Breast epithelium (tissue), 4 donors: Measurements from ENCODE around the gene SNTG2. TPM values are rescaled to one million over a fixed set of nuclear protein-coding genes. Genes with fewer than 3 reads are reported as not detected.

Experiments
- DNase-seq, 2 donors: peaks; one replicate each; pipeline ENCODE4 v3.0.0-alpha.2; 2019; ENCODE audit warnings: low spot score in 2 of 2
- H3K27ac ChIP-seq, 2 donors: fragments of 200-600 bp; sonication (generic) in 1 of 2; one replicate each; pipeline ENCODE4 v1.5.1; 2016 to 2019; ENCODE audit warnings: mild to moderate bottlenecking in 1 of 2
- H3K27me3 ChIP-seq, 2 donors: fragments of 200-600 bp; sonication (generic) in 1 of 2; one replicate each; pipeline versions ENCODE4 v1.5.1 to v1.6.0; 2017 to 2019; ENCODE audit warnings: control low read depth in 1 of 2, mild to moderate bottlenecking in 1 of 2
- H3K36me3 ChIP-seq: fragments of 200-600 bp; one replicate; pipeline ENCODE4 v1.5.1; 2019
- H3K4me1 ChIP-seq, 2 donors: fragments of 200-600 bp; sonication (generic); one replicate each; pipeline ENCODE4 v1.5.1; 2016 to 2019; ENCODE audit warnings: control low read depth in 1 of 2
- H3K4me3 ChIP-seq, 3 donors: fragments of 200-600 bp; sonication (generic); 1 replicate in 2 of 3; 2 replicates in 1 of 3; pipeline ENCODE4 v1.5.1; 2016 to 2019; ENCODE audit warnings: mild to moderate bottlenecking in 3 of 3, moderate library complexity in 2 of 3
- H3K9me3 ChIP-seq, 2 donors: fragments of 200-600 bp; sonication (generic) in 1 of 2; one replicate each; pipeline ENCODE4 v1.5.1; 2016 to 2019; ENCODE audit warnings: control low read depth in 1 of 2
- POLR2A ChIP-seq: fragments of 450-650 bp; IDR thresholded peaks from one replicate; pipeline ENCODE4 v1.6.1; 2016; ENCODE audit warnings: antibody characterized with exemption, mild to moderate bottlenecking, moderate library complexity
- POLR2AphosphoS5 ChIP-seq, 3 donors: sonication (generic); formaldehyde crosslinking; IDR thresholded peaks; one replicate each; pipeline ENCODE4 v1.6.1; 2017; ENCODE audit warnings: antibody characterized with exemption in 3 of 3
- intact Hi-C: fragments of 100-400 bp; cut with DNase I; formaldehyde crosslinking; loops from one replicate; pipeline ENCODE4 v1.15.1; 2023; ENCODE audit warnings: low total_unique reads
- total RNA-seq, 3 donors: library from RNA; depleted of rRNA; stranded (reverse); fragments of >200 nt; gene quantifications; one replicate each; pipeline ENCODE4 v1.1.0, GENCODE V29; 2016
- TF ChIP-seq, protein P1 (sequence below), 3 donors: fragments of 450-650 bp; IDR thresholded peaks; one replicate each; pipeline ENCODE4 v1.5.1; 2016 to 2017; ENCODE audit warnings: antibody characterized with exemption in 3 of 3, mild to moderate bottlenecking in 3 of 3, moderate library complexity in 3 of 3

SNTG2 gene
- total RNA-seq, 3 donors from 2014 or later = 4.6 to 7.4 (median 6.0) TPM

DNA sequence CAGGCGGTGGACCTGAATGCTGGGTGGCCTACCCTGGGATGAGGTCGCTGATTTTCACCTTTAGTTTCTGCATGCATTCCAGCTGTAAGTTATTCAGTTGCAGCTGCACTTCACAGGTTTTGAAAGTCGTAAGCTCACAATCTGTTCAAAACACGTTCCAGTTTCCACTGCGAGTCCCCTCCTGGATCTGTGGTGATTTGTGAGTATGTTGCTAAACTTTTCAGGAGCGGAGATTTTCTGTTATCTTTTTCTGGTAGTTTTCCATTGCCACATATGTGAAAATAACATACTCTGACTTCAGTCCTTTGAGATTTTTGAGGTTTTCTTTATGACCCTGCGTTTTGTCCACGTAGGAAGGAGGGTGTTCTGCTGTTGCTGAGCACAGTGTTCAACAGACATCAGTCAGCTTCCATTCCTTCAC is 102.1 kb downstream of the SNTG2 start:
- no peaks in the 10 kb centered on the region for H3K36me3 ChIP-seq
- peaks cover 0 to 10% of the 10 kb centered on the region in 2 donors for H3K9me3 ChIP-seq
- TF ChIP-seq POLR2AphosphoS5 (IDR thresholded peaks at IDR 0.05) (no peak), POLR2A (no peak)
- TF ChIP-seq, protein P1, sequence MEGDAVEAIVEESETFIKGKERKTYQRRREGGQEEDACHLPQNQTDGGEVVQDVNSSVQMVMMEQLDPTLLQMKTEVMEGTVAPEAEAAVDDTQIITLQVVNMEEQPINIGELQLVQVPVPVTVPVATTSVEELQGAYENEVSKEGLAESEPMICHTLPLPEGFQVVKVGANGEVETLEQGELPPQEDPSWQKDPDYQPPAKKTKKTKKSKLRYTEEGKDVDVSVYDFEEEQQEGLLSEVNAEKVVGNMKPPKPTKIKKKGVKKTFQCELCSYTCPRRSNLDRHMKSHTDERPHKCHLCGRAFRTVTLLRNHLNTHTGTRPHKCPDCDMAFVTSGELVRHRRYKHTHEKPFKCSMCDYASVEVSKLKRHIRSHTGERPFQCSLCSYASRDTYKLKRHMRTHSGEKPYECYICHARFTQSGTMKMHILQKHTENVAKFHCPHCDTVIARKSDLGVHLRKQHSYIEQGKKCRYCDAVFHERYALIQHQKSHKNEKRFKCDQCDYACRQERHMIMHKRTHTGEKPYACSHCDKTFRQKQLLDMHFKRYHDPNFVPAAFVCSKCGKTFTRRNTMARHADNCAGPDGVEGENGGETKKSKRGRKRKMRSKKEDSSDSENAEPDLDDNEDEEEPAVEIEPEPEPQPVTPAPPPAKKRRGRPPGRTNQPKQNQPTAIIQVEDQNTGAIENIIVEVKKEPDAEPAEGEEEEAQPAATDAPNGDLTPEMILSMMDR (IDR thresholded peaks at IDR 0.05) = no peak
- H3K27ac ChIP-seq = no peak overlapping the region
- no peak overlapping the region for H3K4me3 ChIP-seq
- DNase-seq = no peak
- intact Hi-C loops = loop anchor here (5.0 kb wide), 1 partner anchor 1860 kb away; no protein-coding TSS in a partner anchor
- no peaks in the 10 kb centered on the region for H3K4me1 ChIP-seq
- no peaks in the 10 kb centered on the region for H3K27me3 ChIP-seq

DNA sequence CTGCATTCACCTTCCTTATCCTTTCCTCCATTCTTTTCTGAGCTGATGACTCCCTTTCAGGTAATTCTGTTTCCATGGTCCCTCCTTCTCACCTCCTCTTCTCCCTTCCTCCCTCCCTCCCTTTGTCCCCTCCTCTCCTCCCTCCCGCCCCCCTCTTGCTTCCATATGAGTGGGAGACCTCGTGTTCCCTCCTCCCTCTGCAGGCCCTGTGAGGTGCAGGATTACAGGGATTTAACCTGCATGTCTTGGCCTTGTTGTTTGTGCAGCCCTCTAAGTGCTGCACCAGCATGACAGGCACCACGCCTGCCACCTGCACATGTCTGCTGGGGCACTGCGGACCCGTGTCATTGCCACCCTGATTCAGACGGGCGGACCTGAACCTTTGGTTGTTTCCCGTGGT is 103.1 kb downstream of the SNTG2 start:
- no peak for DNase-seq
- H3K4me3 ChIP-seq = no peak overlapping the region
- no peak overlapping the region for H3K27ac ChIP-seq
- TF ChIP-seq, protein P1 (IDR thresholded peaks at IDR 0.05) = no peak
- no peak for TF ChIP-seq POLR2AphosphoS5 (IDR thresholded peaks at IDR 0.05)
- H3K9me3 ChIP-seq = peaks cover 0 to 4% of the 10 kb centered on the region in 2 donors
- intact Hi-C loops = loop anchor here (5.0 kb wide), 1 partner anchor 1859 kb away; no protein-coding TSS in a partner anchor
- no peaks in the 10 kb centered on the region for H3K4me1 ChIP-seq
- no peaks in the 10 kb centered on the region for H3K27me3 ChIP-seq
- H3K36me3 ChIP-seq = no peaks in the 10 kb centered on the region

DNA sequence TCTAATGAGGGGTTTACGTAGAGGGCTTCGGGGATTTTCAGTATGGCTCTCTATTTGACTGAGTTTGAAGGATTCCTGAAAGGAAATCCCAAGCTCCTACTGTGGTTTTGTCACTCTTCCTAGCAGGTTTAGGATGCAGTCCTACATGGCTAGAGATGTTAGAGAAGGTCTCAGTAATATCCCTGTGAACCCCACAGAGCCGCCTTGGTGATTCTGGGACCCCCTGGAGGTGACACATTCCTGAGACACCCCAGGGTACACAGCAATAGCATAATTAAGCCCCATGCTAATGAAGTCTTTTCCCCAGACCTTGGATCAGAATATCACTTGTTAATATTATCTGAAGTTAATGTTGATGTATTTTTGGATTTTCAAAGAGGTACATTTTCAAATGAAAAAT is 103.8 kb downstream of the SNTG2 start:
- Histone ChIP-seq H3K36me3 (no peaks in the 10 kb centered on the region), H3K27me3 (no peaks in the 10 kb centered on the region), H3K4me1 (no peaks in the 10 kb centered on the region), H3K27ac (no peak overlapping the region), H3K4me3 (no peak overlapping the region), H3K9me3 (no peaks in the 10 kb centered on the region)
- DNase-seq = no peak
- TF ChIP-seq POLR2AphosphoS5 (IDR thresholded peaks at IDR 0.05) = no peak
- TF ChIP-seq, protein P1 (IDR thresholded peaks at IDR 0.05) = no peak
- TF ChIP-seq POLR2A = no peak
- intact Hi-C loops = loop anchor here (5.0 kb wide), 1 partner anchor 1858 kb away; no protein-coding TSS in a partner anchor

DNA sequence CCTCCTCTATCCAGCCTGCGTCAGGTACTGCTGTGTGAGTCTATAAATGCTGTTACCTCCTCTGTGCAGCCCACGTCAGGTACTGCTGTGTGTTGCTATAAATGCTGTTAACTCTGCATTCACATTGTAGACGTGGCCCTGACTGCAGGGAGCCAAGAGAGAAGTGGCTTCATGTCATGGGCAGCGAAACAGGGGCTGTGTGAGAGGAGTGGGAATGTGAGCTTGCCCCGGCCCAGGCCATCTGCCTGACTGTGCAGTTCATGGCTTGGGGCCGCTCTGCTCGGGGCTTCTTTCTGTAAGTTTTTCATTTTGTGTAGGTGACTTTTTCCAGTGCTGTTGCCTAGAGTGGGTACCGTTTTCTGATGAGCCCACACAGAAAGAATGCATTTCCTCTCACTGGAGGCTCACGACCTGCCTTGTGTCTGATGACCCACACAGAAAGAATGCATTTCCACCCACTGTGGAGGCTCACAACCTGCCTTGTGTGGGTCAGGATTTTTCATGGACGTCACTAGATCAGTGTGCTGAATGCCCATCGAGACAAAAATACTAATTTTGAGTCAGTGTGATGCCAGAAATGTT is 104.5 kb downstream of the SNTG2 start:
- H3K27ac ChIP-seq = no peak overlapping the region
- DNase-seq = no peak
- no peak overlapping the region for H3K4me3 ChIP-seq
- intact Hi-C loops = no loop called here
- H3K36me3 ChIP-seq = no peaks in the 10 kb centered on the region
- TF ChIP-seq POLR2AphosphoS5 (IDR thresholded peaks at IDR 0.05) (no peak), POLR2A (no peak)
- TF ChIP-seq, protein P1 (IDR thresholded peaks at IDR 0.05) = no peak
- H3K4me1 ChIP-seq = no peaks in the 10 kb centered on the region
- no peaks in the 10 kb centered on the region for H3K27me3 ChIP-seq
- H3K9me3 ChIP-seq = no peaks in the 10 kb centered on the region

DNA sequence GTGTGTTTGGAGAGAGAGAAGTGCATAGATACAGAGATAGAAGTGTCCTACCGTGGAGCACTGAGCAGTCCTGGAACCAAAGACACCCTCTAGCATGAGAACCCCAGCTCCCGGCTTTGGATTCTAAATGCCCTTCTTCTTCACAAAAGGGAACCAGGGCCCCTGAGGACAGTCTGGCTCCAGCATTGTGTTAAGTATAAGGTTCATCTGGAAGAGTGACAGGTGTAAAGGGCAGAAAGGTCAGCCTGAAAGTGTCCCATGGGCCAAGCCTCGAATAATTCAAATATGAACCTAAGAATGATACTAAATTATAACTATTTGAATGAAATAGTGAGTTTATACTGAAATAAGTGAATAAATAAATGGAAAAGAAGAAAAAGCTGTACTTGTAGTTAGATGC is 109.7 kb downstream of the SNTG2 start:
- H3K36me3 ChIP-seq = no peaks in the 10 kb centered on the region
- DNase-seq = no peak
- H3K4me1 ChIP-seq = no peaks in the 10 kb centered on the region
- H3K27ac ChIP-seq = no peak overlapping the region
- TF ChIP-seq POLR2AphosphoS5 (IDR thresholded peaks at IDR 0.05) (no peak), POLR2A (no peak)
- TF ChIP-seq, protein P1 (IDR thresholded peaks at IDR 0.05) = no peak
- no peaks in the 10 kb centered on the region for H3K27me3 ChIP-seq
- H3K9me3 ChIP-seq = no peaks in the 10 kb centered on the region
- intact Hi-C loops = no loop called here
- H3K4me3 ChIP-seq = no peak overlapping the region
